GM12874 (cell line): Measurements from ENCODE around the gene SLC1A4.

Experiments used
- TF ChIP-seq, protein P1 (sequence below): IDR thresholded peaks from 2 replicates; pipeline ENCODE4 v1.5.1; 2011; ENCODE audit warnings: low read depth, mild to moderate bottlenecking, control low read depth, low read length, moderate library complexity; ENCODE audit not compliant: insufficient read depth

SLC1A4 gene

DNA sequence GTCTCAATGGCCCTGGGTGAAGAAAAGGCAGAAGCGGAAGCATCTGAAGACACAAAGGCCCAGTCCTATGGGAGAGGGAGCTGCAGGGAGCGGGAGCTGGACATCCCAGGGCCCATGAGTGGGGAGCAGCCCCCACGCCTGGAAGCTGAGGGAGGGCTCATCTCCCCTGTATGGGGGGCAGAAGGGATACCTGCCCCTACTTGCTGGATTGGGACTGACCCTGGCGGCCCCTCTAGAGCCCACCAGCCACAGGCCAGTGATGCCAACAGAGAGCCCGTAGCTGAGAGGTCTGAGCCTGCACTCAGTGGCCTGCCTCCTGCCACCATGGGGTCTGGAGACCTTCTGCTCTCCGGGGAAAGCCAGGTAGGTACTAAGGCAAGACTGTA lies 80.2 kb downstream of the SLC1A4 start:
- TF ChIP-seq, protein P1, sequence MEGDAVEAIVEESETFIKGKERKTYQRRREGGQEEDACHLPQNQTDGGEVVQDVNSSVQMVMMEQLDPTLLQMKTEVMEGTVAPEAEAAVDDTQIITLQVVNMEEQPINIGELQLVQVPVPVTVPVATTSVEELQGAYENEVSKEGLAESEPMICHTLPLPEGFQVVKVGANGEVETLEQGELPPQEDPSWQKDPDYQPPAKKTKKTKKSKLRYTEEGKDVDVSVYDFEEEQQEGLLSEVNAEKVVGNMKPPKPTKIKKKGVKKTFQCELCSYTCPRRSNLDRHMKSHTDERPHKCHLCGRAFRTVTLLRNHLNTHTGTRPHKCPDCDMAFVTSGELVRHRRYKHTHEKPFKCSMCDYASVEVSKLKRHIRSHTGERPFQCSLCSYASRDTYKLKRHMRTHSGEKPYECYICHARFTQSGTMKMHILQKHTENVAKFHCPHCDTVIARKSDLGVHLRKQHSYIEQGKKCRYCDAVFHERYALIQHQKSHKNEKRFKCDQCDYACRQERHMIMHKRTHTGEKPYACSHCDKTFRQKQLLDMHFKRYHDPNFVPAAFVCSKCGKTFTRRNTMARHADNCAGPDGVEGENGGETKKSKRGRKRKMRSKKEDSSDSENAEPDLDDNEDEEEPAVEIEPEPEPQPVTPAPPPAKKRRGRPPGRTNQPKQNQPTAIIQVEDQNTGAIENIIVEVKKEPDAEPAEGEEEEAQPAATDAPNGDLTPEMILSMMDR: no peak

DNA sequence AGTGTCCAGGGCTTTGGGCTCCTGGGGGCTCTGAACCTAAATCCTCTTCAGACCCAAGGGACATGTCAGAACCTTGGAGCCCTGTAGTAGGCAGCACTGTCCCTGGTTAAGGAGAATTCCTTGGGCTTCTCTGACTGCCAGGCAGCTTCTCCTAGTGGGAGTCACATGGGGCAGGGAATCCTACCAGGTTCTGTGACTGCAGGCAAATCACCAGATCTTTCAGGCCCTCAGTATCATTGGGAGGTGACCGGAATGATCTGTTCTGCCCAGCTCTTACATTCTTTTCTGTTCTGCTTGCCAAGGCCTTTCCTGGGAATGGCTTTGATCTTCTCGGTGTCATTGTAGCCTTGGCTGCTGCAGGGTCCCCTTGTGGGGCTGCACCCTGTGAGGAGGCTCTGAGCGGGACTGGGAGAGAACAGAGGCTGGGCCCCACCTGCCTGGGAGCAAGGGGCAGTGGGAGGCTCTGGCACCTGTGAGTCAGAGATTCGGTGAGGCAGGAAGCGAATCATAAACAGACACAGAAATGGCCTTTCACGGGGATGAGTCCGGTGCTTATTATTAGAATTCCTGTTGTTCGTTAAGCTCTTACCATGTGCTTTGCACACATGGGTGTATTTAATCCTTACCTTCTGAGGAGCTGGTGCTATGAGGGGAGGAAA lies 81.1 kb downstream of the SLC1A4 start:
- TF ChIP-seq, protein P1: no peak

DNA sequence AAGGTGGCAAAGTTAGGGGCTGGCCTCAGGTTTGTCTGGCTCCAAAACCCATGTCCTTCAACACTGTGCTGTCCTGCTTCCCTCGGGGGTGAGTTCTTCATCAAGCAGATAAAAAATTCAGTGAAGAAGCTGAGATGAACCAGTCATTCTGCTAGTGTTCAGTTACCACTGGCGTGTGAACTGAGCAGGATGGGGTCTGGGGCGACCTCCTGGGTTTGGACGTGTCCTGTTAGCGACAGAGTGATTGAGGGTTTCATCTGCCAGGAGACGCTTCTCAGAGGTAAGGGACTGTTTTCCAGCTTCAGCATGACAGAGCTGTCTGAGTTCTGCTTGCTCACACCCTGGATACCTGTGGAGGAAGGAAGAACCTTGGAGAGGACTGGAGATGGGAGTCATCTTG lies 81.7 kb downstream of the SLC1A4 start:
- TF ChIP-seq, protein P1: no peak

DNA sequence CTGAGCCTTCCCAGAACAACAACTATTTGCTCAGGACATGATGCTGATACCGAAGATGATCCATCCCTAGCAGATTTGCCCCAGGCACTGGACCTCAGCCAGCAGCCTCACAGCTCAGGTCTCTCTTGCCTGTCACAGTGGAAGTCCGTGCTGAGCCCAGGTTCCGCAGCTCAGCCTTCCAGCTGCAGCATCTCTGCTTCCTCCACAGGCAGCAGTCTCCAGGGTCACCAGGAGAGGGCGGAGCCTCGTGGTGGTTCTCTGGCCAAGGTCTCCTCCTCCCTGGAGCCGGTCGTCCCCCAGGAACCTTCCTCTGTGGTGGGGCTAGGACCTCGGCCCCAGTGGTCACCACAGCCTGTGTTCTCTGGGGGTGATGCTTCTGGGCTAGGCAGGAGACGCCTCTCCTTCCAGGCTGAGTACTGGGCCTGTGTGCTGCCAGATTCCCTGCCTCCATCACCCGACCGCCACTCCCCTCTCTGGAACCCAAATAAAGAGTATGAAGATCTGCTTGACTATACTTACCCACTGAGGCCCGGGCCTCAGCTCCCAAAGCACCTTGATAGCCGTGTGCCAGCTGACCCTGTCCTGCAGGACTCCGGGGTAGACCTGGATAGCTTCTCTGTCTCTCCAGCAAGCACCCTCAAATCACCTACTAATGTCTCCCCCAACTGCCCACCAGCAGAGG lies 82.4 kb downstream of the SLC1A4 start:
- TF ChIP-seq, protein P1: no peak; the same call in 1 of the 2 replicates

DNA sequence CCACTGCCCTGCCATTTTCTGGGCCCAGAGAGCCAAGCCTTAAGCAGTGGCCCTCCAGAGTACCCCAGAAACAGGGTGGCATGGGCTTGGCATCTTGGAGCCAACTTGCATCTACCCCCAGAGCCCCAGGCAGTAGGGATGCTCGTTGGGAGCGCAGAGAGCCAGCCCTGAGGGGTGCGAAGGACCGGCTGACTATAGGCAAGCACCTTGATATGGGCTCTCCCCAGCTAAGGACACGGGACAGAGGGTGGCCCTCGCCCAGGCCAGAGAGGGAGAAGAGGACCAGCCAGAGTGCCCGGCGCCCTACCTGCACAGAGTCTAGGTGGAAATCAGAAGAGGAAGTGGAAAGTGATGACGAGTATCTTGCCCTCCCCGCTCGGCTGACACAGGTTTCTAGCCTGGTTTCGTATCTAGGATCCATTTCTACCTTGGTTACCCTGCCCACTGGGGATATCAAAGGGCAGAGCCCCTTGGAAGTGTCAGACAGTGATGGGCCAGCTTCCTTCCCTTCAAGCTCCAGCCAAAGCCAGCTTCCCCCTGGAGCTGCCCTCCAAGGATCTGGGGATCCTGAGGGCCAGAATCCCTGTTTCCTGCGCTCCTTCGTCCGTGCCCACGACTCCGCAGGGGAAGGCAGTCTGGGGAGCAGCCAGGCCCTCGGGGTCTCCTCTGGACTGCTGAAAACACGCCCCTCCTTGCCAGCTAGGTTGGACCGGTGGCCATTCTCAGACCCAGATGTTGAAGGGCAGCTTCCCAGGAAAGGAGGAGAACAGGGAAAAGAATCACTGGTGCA lies 83.2 kb downstream of the SLC1A4 start:
- TF ChIP-seq, protein P1: no peak
